Vagina (tissue), 2 donors: ENCODE data around the gene EMD.

Source experiments
- CTCF ChIP-seq, 3 experiments: fragments of 450-650 bp in 2 of 3; fragments of 200-600 bp in 1 of 3; sonication (generic) in 1 of 3; IDR thresholded peaks; one replicate each; pipeline ENCODE4 v1.5.1; 2017 to 2019; ENCODE audit warnings: antibody characterized with exemption in 3 of 3, mild to moderate bottlenecking in 2 of 3, moderate library complexity in 2 of 3
- POLR2A ChIP-seq, 2 donors: fragments of 450-650 bp; IDR thresholded peaks; one replicate each; pipeline ENCODE4 v1.6.1; 2017; ENCODE audit warnings: antibody characterized with exemption in 2 of 2, mild to moderate bottlenecking in 2 of 2, moderate library complexity in 2 of 2
- POLR2AphosphoS5 ChIP-seq, 2 donors: sonication (generic); formaldehyde crosslinking; IDR thresholded peaks; one replicate each; pipeline ENCODE4 v1.9.0; 2017; ENCODE audit warnings: antibody characterized with exemption in 2 of 2, mild to moderate bottlenecking in 2 of 2, low read depth in 1 of 2; ENCODE audit not compliant: insufficient read depth in 1 of 2

GRCh38 chrX:154378799-154379568, at the start of gene EMD:
- TF ChIP-seq CTCF (IDR thresholded peaks at IDR 0.05): no peak
- TF ChIP-seq POLR2A (IDR thresholded peaks at IDR 0.05): peak in 1 of 2 donors; percentile 84
- TF ChIP-seq POLR2AphosphoS5 (IDR thresholded peaks at IDR 0.05; ENCODE audit: insufficient read depth in 1 of 2, low read depth in 1 of 2): peak; percentile 41 to 44
